ENCODE results near the gene PRKCQ.

- TF ChIP-seq CTCF (IDR thresholded peaks at IDR 0.05) (no peak), EZH2phosphoT487 (IDR thresholded peaks at IDR 0.05) (no peak)
Observed at GRCh38 chr10:6576326-6576725, 3.8 kb downstream of the PRKCQ start.

All from neural progenitor cell (in vitro differentiated cells).